ENCODE results near the gene WWOX.

Gene WWOX

DNA sequence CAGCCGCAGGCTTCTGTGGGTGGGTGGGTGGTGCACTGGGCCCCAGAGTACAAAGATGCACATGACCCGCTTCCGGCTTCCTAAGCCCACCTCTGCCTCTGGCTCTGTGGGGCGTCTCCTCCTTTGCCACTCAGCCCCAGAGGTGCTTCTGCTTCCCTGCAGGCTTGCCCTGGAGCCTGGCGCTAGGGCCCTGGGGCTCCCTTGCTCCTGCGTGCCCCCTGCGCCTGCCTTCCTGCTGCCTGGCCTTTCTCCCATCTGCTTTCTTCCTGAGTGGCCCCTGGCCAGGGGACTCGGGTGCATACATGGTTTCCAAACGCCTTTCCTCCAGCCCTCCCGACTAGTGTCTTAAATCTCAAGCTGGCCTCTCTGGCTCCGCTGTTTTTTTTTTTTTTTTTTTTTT, 3.4 kb downstream of the WWOX start:
- H3K4me3 ChIP-seq (ENCODE audit: low read length), result no peak overlapping the region
- no peak for DNase-seq (ENCODE audit: low read depth)
- TF ChIP-seq, protein P1, sequence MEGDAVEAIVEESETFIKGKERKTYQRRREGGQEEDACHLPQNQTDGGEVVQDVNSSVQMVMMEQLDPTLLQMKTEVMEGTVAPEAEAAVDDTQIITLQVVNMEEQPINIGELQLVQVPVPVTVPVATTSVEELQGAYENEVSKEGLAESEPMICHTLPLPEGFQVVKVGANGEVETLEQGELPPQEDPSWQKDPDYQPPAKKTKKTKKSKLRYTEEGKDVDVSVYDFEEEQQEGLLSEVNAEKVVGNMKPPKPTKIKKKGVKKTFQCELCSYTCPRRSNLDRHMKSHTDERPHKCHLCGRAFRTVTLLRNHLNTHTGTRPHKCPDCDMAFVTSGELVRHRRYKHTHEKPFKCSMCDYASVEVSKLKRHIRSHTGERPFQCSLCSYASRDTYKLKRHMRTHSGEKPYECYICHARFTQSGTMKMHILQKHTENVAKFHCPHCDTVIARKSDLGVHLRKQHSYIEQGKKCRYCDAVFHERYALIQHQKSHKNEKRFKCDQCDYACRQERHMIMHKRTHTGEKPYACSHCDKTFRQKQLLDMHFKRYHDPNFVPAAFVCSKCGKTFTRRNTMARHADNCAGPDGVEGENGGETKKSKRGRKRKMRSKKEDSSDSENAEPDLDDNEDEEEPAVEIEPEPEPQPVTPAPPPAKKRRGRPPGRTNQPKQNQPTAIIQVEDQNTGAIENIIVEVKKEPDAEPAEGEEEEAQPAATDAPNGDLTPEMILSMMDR (IDR thresholded peaks at IDR 0.05; ENCODE audit: insufficient read depth, low read depth, low read length, missing control alignments), result no peak

DNA sequence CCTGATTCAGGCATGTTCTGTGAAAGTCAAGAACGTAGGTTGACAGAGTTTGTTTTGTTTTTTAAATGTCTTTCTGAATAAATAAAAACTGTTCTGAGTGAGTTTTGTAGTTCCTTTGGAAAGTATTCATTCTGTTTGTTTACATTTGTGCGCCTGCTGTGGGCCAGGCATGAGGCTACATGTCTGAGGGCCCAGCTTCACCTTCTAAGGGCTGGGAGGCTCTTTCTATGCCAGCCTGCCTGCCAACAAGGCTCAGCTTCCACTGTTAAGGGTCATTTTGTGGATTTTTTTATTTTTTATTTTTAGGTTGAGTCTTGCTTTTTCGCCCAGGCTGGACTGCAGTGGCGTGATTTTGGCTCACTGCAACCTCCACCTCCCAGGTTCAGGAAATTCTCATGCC, 6.1 kb downstream of the WWOX start:
- peak; percentile 68 for DNase-seq (ENCODE audit: low read depth)
- H3K4me3 ChIP-seq (ENCODE audit: low read length), result no peak overlapping the region
- TF ChIP-seq, protein P1 (IDR thresholded peaks at IDR 0.05; ENCODE audit: insufficient read depth, low read depth, low read length, missing control alignments), result no peak

DNA sequence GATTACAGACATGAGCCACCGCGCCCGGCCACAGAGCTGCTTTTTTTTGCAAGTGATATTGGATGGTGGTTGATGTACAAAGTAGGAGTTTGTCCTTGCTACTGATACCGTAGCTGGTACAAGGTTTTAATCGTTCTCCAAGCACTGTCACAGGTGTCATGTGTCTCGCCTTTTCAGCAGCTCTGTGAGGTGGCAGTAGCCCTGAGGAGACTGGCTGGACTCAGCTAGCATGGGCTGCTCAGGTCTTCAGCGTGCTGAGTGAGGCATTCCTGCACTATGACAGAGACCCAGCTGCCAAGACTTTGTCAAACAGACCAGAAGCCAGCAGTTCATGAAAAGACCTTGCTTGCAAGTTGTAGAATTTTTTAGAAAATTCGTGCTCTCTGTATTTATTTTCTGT, 7.2 kb downstream of the WWOX start:
- H3K4me3 ChIP-seq (ENCODE audit: low read length), result no peak overlapping the region

DNA sequence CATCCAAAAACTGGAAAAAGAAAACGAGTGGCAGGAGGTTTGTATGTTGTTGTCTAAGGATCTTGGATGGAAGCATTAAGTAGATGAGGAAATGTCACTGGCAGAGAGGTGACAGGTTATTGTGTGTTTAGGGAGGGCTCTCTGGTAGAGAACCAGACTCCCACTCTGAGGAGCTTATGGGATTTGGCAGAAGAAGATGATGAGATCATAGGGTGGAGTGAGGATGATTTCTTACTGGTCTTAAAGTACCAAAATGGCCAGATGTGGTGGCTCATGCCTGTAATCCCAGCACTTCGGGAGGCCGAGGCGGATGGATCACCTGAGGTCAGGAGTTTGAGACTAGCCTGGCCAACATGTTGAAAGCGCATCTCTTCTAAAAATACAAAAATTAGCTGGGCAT, 9.0 kb downstream of the WWOX start:
- TF ChIP-seq, protein P1 (IDR thresholded peaks at IDR 0.05; ENCODE audit: insufficient read depth, low read depth, low read length, missing control alignments), result no peak
- DNase-seq (ENCODE audit: low read depth), result no peak
- H3K4me3 ChIP-seq (ENCODE audit: low read length), result no peak overlapping the region

More for the DNA sequence above, 7.2 kb downstream of the WWOX start:
- DNase-seq (ENCODE audit: low read depth), result no peak
- TF ChIP-seq, protein P1 (IDR thresholded peaks at IDR 0.05; ENCODE audit: insufficient read depth, low read depth, low read length, missing control alignments), result no peak

DNA sequence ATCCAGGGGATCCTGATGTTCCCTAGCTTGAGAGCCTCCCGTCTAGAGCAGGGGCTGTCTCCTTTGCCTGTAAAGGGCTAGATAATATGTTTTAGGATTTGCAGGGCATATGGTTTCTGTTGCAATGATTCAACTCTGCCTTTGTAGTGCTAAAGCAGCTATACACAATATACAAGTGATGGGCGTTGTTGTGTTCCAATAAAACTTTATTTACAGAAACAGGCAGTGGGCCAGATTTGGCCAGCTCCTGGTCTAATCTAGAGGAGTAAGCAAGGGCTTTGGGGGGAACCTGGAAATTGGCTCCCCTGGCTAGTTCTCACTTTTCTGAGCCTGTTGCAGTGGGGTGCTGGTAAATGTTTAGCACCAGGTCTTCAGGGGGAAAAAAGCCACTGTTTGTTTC, 13.8 kb downstream of the WWOX start:
- no peak overlapping the region for H3K4me3 ChIP-seq (ENCODE audit: low read length)
- DNase-seq (ENCODE audit: low read depth), result no peak
- TF ChIP-seq, protein P1 (IDR thresholded peaks at IDR 0.05; ENCODE audit: insufficient read depth, low read depth, low read length, missing control alignments), result no peak

DNA sequence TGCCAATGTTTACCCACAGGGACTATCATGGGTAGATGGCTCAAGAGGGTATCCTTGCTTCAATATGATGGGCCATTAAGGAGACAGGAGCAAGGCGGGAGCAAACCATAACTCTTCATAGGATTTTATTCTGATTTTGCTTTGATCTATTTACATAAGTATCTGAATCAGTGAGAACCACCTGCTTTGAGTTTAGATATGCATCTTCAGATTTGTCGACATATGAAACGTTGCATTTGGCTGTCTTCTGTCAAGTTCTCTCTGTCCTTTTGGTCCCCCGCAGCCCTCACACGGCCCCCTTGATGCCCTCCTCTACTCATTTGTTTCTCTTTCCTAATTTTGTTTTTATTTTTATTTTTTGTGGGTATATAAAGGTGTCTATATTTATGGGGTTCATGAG, 16.2 kb downstream of the WWOX start:
- DNase-seq (ENCODE audit: low read depth), result no peak
- TF ChIP-seq, protein P1 (IDR thresholded peaks at IDR 0.05; ENCODE audit: insufficient read depth, low read depth, low read length, missing control alignments), result no peak
- H3K4me3 ChIP-seq (ENCODE audit: low read length), result no peak overlapping the region

DNA sequence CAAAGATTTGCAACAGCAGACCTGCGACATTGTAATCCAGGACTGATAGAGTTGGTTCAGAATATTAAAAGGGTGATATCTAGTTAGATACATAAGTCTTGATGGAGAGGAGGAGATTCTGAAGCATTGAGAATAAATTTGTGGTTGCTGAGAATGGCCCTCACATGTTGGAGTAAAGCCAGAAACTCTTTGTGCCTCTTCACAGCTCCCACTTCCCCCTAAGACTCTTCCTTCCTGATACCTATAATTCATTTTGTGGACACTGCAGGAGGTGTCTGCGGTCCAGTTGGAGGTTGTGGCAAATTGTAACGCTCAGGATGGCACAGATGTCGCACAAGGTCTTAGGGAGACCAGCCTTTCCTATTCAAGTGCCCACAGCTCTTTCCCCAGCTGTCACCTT, 17.5 kb downstream of the WWOX start:
- H3K4me3 ChIP-seq (ENCODE audit: low read length), result no peak overlapping the region
- TF ChIP-seq, protein P1 (IDR thresholded peaks at IDR 0.05; ENCODE audit: insufficient read depth, low read depth, low read length, missing control alignments), result no peak
- DNase-seq (ENCODE audit: low read depth), result no peak

All from epithelial cell of esophagus (primary cell).